Measurements from ENCODE around the gene KNCN. TPM values are rescaled to one million over a fixed set of nuclear protein-coding genes. Genes with fewer than 3 reads are reported as not detected.

KNCN gene
- polyA plus RNA-seq, 1 experiment = not detected

DNA sequence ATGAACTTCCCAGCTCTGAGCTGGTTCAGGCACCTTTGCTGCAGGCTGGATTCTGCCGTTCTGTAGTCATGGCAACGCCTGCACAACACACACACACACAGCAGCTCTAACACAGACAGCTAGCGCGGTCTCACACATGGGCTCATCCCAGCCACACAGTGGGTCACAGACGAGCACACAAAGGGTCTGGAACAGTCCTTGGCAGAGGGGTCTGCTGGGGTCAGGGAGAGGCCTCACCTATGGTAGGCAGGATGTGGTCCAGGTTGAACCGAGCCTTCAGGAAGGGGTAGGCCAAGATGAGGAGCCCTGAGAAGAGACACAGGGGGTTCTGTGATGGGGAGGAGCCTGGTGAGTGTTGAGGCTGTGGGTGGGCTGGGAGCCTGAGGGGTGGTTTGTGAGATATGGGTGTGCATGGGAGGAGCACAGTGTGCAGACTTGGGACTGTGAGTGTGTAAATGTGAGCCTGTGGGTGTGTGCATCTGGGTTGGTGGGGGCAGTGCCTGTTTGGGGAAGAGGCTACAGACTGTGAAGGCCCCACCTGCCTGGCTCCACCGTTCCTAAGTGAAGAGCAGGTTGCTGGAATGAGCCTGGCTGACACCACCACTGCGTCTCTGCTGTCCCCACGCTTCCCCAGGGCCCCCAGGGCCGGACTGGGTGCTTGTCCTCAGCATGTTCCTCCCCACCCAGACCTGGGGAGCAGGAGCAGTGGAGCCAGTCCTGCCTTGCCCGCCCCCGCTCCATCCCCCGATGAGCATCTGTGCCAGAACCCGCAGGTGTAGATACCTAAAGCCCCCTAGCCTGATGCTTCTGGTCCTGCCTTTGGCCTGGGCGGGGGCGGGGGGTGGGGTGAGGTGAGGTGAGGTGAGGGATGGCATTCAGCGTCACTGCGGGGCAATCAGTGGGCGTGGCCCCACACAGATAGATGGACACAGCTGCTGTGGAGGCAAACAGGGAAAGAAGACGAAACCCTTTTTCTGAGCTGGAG, 1.5 kb downstream of the KNCN start:
- ChIA-PET POLR2A (no interaction called here), CTCF (interaction anchor here (0.8 to 4.1 kb wide), 8 partner anchors 11 to 108 kb away, joined by 3 to 26 read pairs (median 8); a partner anchor contains a TSS)
- DNase-seq (ENCODE audit: low read depth) = no peak
- Histone ChIP-seq H3K4me3 (ENCODE audit: low read depth, low read length) (no peak overlapping the region), H3K36me3 (ENCODE audit: control insufficient read depth, insufficient read depth, low read length) (no peaks in the 10 kb centered on the region), H3K27me3 (ENCODE audit: control insufficient read depth, insufficient read depth, low read length) (peaks cover 16% of the 10 kb centered on the region)
- no peak for TF ChIP-seq CTCF (IDR thresholded peaks at IDR 0.05; ENCODE audit: insufficient read depth, low read depth, low read length)

GRCh38 chr1:46547481-46548383, 3.7 kb downstream of the KNCN start:
- peak; percentile 53 for TF ChIP-seq CTCF (IDR thresholded peaks at IDR 0.05; ENCODE audit: insufficient read depth, low read depth, low read length)
- Histone ChIP-seq H3K27me3 (ENCODE audit: control insufficient read depth, insufficient read depth, low read length) (peaks cover 32% of the 10 kb centered on the region), H3K4me3 (ENCODE audit: low read depth, low read length) (no peak overlapping the region), H3K36me3 (ENCODE audit: control insufficient read depth, insufficient read depth, low read length) (no peaks in the 10 kb centered on the region)
- CTCF ChIA-PET = interaction anchor here (0.6 to 5.2 kb wide), 25 partner anchors 8 to 144 kb away, joined by 3 to 29 read pairs (median 5); partner anchors contain the start of gene MKNK1
- DNase-seq (ENCODE audit: low read depth) = no peak
- POLR2A ChIA-PET = interaction anchor here (0.5 kb wide), 1 partner anchor 150 kb away, joined by 5 read pairs; no protein-coding TSS in a partner anchor

DNA sequence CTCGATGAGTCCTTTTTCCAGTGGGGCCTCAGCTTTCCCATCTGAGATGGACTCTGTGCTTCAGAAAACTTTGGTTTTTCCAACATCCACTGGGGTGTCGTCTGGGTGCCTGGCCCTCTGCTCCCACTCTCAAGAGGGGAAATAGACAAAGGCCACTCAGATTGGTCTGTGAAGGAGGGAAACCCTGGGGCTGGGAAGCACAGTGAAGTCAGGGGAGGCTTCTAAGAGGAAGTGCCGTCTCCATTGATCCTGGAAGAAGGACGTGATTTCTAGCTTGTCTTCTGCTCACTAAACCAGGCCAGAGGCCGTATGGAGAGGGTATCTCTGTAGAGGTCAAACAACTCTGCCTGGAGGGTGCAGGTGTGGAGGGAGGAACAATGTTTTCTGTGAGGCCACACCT, 5.2 kb downstream of the KNCN start:
- no peak for DNase-seq (ENCODE audit: low read depth)
- ChIA-PET CTCF (interaction anchor here (1.7 to 5.2 kb wide), 6 partner anchors 7 to 99 kb away, joined by 5 to 29 read pairs (median 18); a partner anchor contains a TSS), POLR2A (no interaction called here)
- TF ChIP-seq CTCF (IDR thresholded peaks at IDR 0.05; ENCODE audit: insufficient read depth, low read depth, low read length) = no peak
- Histone ChIP-seq H3K36me3 (ENCODE audit: control insufficient read depth, insufficient read depth, low read length) (no peaks in the 10 kb centered on the region), H3K4me3 (ENCODE audit: low read depth, low read length) (no peak overlapping the region), H3K27me3 (ENCODE audit: control insufficient read depth, insufficient read depth, low read length) (peaks cover 33% of the 10 kb centered on the region)

DNA sequence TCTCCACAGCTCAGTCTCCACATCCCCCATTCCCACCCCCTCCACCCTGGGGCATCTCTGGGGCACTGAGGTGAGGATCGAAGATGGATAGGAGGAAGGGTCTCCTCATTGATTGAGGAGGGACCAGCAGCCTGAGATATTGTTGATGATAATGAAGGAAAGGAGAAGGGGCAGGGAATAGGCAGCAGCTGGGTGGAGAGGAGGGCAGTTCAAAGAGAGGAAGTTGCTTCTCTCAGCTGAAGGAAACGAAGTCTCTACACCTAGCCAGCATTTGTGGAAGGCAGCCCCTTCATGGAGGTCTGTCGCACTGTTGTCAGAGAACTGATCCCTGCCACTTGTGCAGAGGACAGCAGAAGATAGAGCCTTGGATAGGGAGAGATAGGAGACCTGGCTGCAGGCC, 5.7 kb downstream of the KNCN start:
- peaks cover 34% of the 10 kb centered on the region for H3K27me3 ChIP-seq (ENCODE audit: control insufficient read depth, insufficient read depth, low read length)
- CTCF ChIA-PET = interaction anchor here (0.7 to 5.2 kb wide), 6 partner anchors 6 to 104 kb away, joined by 3 to 29 read pairs (median 18); a partner anchor contains a TSS

More for the DNA sequence above, 5.7 kb downstream of the KNCN start:
- POLR2A ChIA-PET = no interaction called here
- no peak overlapping the region for H3K4me3 ChIP-seq (ENCODE audit: low read depth, low read length)
- no peak for DNase-seq (ENCODE audit: low read depth)
- no peak for TF ChIP-seq CTCF (IDR thresholded peaks at IDR 0.05; ENCODE audit: insufficient read depth, low read depth, low read length)
- H3K36me3 ChIP-seq (ENCODE audit: control insufficient read depth, insufficient read depth, low read length) = no peaks in the 10 kb centered on the region

All from BJ (cell line).